Liver (tissue), 9 donors: Measurements from ENCODE around the gene PM20D2. TPM values are rescaled to one million over a fixed set of nuclear protein-coding genes. Genes with fewer than 3 reads are reported as not detected.

Source experiments
- DNase-seq: peaks from one replicate; pipeline ENCODE4 v3.0.0-alpha.2; 2017; ENCODE audit warnings: low spot score
- H3K27ac ChIP-seq, 2 donors: one replicate each; pipeline ENCODE4 v1.7.0; 2013; ENCODE audit warnings: inconsistent platforms in 2 of 2, low read length in 2 of 2, control low read depth in 1 of 2, low read depth in 1 of 2, mild to moderate bottlenecking in 1 of 2
- H3K27me3 ChIP-seq, 4 donors: one replicate each; pipeline versions ENCODE4 v1.6.1 to v1.7.0; 2013; ENCODE audit warnings: low read length in 3 of 4, inconsistent platforms in 1 of 4, mild to moderate bottlenecking in 1 of 4, moderate library complexity in 1 of 4; ENCODE audit not compliant: control insufficient read depth in 4 of 4, insufficient read depth in 4 of 4
- H3K36me3 ChIP-seq, 4 donors: one replicate each; pipeline versions ENCODE4 v1.6.1 to v1.7.0; 2013; ENCODE audit warnings: low read length in 3 of 4, mild to moderate bottlenecking in 3 of 4, low read depth in 1 of 4, moderate library complexity in 1 of 4; ENCODE audit not compliant: control insufficient read depth in 4 of 4, insufficient read depth in 3 of 4
- H3K4me1 ChIP-seq, 4 donors: one replicate each; pipeline versions ENCODE4 v1.6.1 to v1.7.0; 2013; ENCODE audit warnings: low read length in 3 of 4, mild to moderate bottlenecking in 3 of 4, moderate library complexity in 1 of 4; ENCODE audit not compliant: control insufficient read depth in 4 of 4, insufficient read depth in 4 of 4
- H3K4me3 ChIP-seq, 3 donors: one replicate each; pipeline versions ENCODE4 v1.6.1 to v1.7.0; 2013; ENCODE audit warnings: low read length in 3 of 3, control low read depth in 1 of 3, low read depth in 1 of 3, mild to moderate bottlenecking in 1 of 3
- H3K9ac ChIP-seq, 2 donors: one replicate each; pipeline ENCODE4 v1.7.0; 2013; ENCODE audit warnings: low read length in 2 of 2, mild to moderate bottlenecking in 2 of 2, moderate library complexity in 2 of 2, control low read depth in 1 of 2, low read depth in 1 of 2
- H3K9me3 ChIP-seq, 4 donors: one replicate each; pipeline versions ENCODE4 v1.6.1 to v1.7.0; 2013; ENCODE audit warnings: low read length in 3 of 4; ENCODE audit not compliant: control insufficient read depth in 4 of 4
- EGR1 ChIP-seq, 2 donors: IDR thresholded peaks; 2 replicates each; pipeline ENCODE4 v1.6.1; 2016 to 2018; ENCODE audit warnings: antibody characterized with exemption in 2 of 2, low read depth in 2 of 2
- FOXA1 ChIP-seq: IDR thresholded peaks from 2 replicates; pipeline ENCODE4 v1.6.1; 2016; ENCODE audit warnings: antibody characterized with exemption
- FOXA2 ChIP-seq: IDR thresholded peaks from 2 replicates; pipeline ENCODE4 v1.6.1; 2016; ENCODE audit warnings: antibody characterized with exemption
- GABPA ChIP-seq, 2 donors: IDR thresholded peaks in 1 of 2; conservative IDR thresholded peaks in 1 of 2; 2 replicates each; pipeline ENCODE4 v1.6.1; 2016; ENCODE audit warnings: antibody characterized with exemption in 2 of 2, mild to moderate bottlenecking in 1 of 2, moderate library complexity in 1 of 2
- HNF4A ChIP-seq, 2 donors: conservative IDR thresholded peaks; 2 replicates each; pipeline ENCODE4 v1.6.1; 2016; ENCODE audit warnings: antibody characterized with exemption in 2 of 2, mild to moderate bottlenecking in 2 of 2
- HNF4G ChIP-seq: IDR thresholded peaks from 2 replicates; pipeline ENCODE4 v1.6.1; 2016; ENCODE audit warnings: antibody characterized with exemption
- MAX ChIP-seq: IDR thresholded peaks from 2 replicates; pipeline ENCODE4 v1.6.1; 2016; ENCODE audit warnings: antibody characterized with exemption
- NR2F2 ChIP-seq: IDR thresholded peaks from 2 replicates; pipeline ENCODE4 v1.6.1; 2016; ENCODE audit warnings: antibody characterized with exemption
- RAD21 ChIP-seq, 2 donors: IDR thresholded peaks; 2 replicates each; pipeline ENCODE4 v1.6.1; 2016; ENCODE audit warnings: antibody characterized with exemption in 2 of 2, mild to moderate bottlenecking in 2 of 2
- SP1 ChIP-seq: IDR thresholded peaks from 2 replicates; pipeline ENCODE4 v1.6.1; 2018; ENCODE audit warnings: antibody characterized with exemption, mild to moderate bottlenecking
- TAF1 ChIP-seq: conservative IDR thresholded peaks from 2 replicates; pipeline ENCODE4 v1.6.1; 2016; ENCODE audit warnings: antibody characterized with exemption, mild to moderate bottlenecking
- YY1 ChIP-seq: IDR thresholded peaks from 2 replicates; pipeline ENCODE4 v1.6.1; 2016; ENCODE audit warnings: antibody characterized with exemption, mild to moderate bottlenecking
- ZBTB33 ChIP-seq: IDR thresholded peaks from 2 replicates; pipeline ENCODE4 v1.6.1; 2016; ENCODE audit warnings: antibody characterized with exemption
- WGBS: extraction: QIAGEN DNeasy Blood & Tissue Kit; methylation state at CpG from one replicate; pipeline ENCODE4 v1.1.7; 2013; 5-methylcytosine and 5-hydroxymethylcytosine counted together
- polyA plus RNA-seq, 2 donors: library from polyadenylated mRNA; stranded (reverse) in 1 of 2; unstranded in 1 of 2; fragments of 200-250 nt in 1 of 2; fragments of >200 nt in 1 of 2; fragmentation: Nextera tagmentation in 1 of 2; extraction: Ambion mirVana in 1 of 2; gene quantifications; one replicate each; pipeline versions ENCODE4 v1.2.1 to v1.2.3, GENCODE V29; 2013 to 2015
- total RNA-seq, 2 donors: library from RNA; depleted of rRNA; stranded (reverse); fragments of >200 nt; gene quantifications; one replicate each; pipeline ENCODE4 v1.2.3, GENCODE V29; 2014
- TF ChIP-seq, protein P1 (sequence below): IDR thresholded peaks from 2 replicates; pipeline ENCODE4 v1.6.1; 2016; ENCODE audit warnings: antibody characterized with exemption
- donor health status: healthy.
- donor health status: healthy.
- donor health status: healthy.
- donor health status: healthy.
- donor health status: healthy.

The PM20D2 gene
- total and polyA plus RNA-seq, 4 donors, result 1.7 to 12.4 (median 4.5) TPM

GRCh38 chr6:89146718-89147700 lies 1.2 kb downstream of the PM20D2 start:
- DNase-seq, result no peak
- Histone ChIP-seq H3K9ac (peak overlapping the region; percentile 42 to 59), H3K9me3 (no peaks in the 10 kb centered on the region), H3K27me3 (no peaks in the 10 kb centered on the region), H3K36me3 (peaks cover 0 to 1% (median 0%) of the 10 kb centered on the region in 4 donors), H3K27ac (peak overlapping the region; percentile 77 to 86), H3K4me1 (peaks cover 0 to 12% (median 4%) of the 10 kb centered on the region in 4 donors), H3K4me3 (peak overlapping the region; percentile 50 to 97 (median 82))
- WGBS, result 38% methylated on average over 26 of the region's 26 CpGs
- TF ChIP-seq NR2F2 (no peak), FOXA2 (no peak), GABPA (IDR thresholded peaks at IDR 0.05 in 1 of 2, conservative IDR thresholded peaks at IDR 0.05 in 1 of 2) (no peak), HNF4A (conservative IDR thresholded peaks at IDR 0.05) (no peak), ZBTB33 (no peak), FOXA1 (no peak)

DNA sequence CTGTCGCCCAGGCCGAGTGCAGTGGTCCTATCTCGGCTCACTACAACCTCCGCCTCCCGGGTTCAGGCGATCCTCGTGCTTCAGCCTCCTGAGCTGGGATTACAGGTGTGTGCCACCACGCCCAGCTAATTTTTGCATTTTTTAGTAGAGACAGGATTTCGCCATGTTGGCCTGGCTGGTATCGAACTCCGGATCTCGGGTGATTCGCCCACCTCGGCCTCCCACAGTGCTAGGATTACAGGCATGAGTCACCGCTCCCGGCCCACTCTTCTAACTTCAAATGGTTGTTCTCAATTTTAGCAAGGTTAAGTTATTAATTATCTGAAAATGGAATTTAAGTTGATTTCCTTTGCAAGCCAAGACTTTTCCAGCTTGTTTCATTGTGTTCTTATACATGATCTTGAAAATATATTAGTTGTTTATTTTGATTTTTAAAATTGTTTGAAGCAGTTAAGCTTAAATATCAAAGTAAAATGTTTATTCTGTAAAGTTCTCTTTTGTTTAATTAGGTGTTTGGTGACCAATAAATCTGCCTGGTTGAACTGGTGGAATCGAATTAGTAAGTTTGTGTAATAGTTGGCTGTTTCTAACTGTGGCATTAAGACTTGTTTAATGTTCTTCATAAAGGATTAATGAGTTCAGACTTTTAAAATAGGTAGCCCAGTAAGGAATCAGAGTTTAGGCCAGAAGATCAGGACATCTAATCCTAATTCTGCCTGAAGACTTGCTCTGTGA lies 2.3 kb downstream of the PM20D2 start:
- Histone ChIP-seq H3K9ac (no peak overlapping the region), H3K36me3 (peaks cover 0 to 1% (median 0%) of the 10 kb centered on the region in 4 donors), H3K4me1 (peaks cover 0 to 12% (median 4%) of the 10 kb centered on the region in 4 donors), H3K4me3 (no peak overlapping the region), H3K27me3 (no peaks in the 10 kb centered on the region), H3K9me3 (no peaks in the 10 kb centered on the region), H3K27ac (no peak overlapping the region)
- TF ChIP-seq RAD21 (IDR thresholded peaks at IDR 0.05) (no peak), EGR1 (IDR thresholded peaks at IDR 0.05; ENCODE audit: low read depth in 2 of 2) (no peak), HNF4A (conservative IDR thresholded peaks at IDR 0.05) (no peak), MAX (no peak), YY1 (no peak), SP1 (no peak), TAF1 (no peak), FOXA1 (no peak), ZBTB33 (no peak), HNF4G (no peak)
- TF ChIP-seq, protein P1, sequence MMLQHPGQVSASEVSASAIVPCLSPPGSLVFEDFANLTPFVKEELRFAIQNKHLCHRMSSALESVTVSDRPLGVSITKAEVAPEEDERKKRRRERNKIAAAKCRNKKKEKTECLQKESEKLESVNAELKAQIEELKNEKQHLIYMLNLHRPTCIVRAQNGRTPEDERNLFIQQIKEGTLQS, result no peak
- no peak for DNase-seq
- 93% methylated on average over 17 of the region's 17 CpGs for WGBS
